Measurements from ENCODE around the gene CDC42.

DNA sequence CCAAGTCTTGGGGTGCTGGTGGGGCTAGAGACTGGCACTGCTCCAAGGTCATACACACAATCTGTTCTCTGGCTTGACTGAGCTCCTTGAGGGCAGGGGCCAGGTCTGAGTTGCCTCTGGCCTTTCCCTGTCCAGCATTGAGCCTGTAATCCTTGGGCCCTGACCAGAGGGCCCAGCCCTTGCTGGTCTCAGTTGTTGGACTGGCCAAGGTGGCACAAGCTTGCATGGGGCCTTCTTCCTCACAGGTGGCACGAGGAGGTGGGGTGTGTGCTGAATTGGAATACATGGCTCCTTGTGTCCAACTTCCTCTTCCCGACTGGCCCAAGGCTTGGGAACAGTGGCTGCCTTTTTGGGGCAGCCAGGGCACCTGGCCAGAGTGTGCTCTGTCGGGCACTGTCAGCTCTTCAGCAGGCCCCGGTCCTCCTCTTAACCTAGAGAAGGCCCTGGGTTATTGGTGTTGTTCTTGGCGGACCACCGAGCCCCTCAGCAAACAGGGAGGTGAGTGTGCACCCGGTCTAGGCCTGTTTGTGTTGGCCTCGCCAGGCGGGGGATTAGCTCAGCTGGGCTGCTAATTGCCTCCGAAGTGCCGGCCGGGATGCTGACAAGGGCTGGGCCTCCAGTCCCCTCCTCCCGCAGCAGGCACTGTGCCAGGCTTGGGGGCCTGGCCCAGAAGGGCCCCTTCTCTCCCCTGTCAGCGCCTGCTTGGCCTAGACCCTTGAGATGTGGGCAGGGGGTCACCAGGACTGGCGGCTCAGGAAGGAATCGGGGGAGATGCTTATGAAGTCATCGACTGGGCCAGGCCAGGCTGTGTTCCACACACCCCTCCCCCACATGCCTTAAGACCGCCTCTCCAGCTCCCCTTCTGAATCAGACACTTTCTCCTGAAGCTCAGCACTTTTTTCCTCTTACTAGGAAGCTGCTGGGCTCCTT, 61.8 kb downstream of the CDC42 start:
- TF ChIP-seq, protein P1, sequence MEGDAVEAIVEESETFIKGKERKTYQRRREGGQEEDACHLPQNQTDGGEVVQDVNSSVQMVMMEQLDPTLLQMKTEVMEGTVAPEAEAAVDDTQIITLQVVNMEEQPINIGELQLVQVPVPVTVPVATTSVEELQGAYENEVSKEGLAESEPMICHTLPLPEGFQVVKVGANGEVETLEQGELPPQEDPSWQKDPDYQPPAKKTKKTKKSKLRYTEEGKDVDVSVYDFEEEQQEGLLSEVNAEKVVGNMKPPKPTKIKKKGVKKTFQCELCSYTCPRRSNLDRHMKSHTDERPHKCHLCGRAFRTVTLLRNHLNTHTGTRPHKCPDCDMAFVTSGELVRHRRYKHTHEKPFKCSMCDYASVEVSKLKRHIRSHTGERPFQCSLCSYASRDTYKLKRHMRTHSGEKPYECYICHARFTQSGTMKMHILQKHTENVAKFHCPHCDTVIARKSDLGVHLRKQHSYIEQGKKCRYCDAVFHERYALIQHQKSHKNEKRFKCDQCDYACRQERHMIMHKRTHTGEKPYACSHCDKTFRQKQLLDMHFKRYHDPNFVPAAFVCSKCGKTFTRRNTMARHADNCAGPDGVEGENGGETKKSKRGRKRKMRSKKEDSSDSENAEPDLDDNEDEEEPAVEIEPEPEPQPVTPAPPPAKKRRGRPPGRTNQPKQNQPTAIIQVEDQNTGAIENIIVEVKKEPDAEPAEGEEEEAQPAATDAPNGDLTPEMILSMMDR (conservative IDR thresholded peaks at IDR 0.05; ENCODE audit: low read depth, low read length): no peak
- TF ChIP-seq EZH2 (IDR thresholded peaks at IDR 0.05; ENCODE audit: borderline replicate concordance, low read depth, low read length, poor library complexity, severe bottlenecking): no peak
